HepG2 (cell line): ENCODE data around the gene ZNF189. TPM values are rescaled to one million over a fixed set of nuclear protein-coding genes. Genes with fewer than 3 reads are reported as not detected.

Source experiments
- CSRNP1 ChIP-seq: sonication (generic); formaldehyde crosslinking; IDR thresholded peaks from 2 replicates; pipeline ENCODE4 v1.8.1; 2023; ENCODE audit warnings: mild to moderate bottlenecking, missing genetic modification reagents
- ESRRA ChIP-seq: sonication (generic); formaldehyde crosslinking; IDR thresholded peaks from 2 replicates; pipeline ENCODE4 v1.5.1; 2020; ENCODE audit warnings: mild to moderate bottlenecking, low read depth, missing genetic modification reagents
- FOSL1 ChIP-seq: sonication (generic); formaldehyde crosslinking; IDR thresholded peaks from 2 replicates; pipeline ENCODE4 v1.9.0; 2021; ENCODE audit warnings: missing genetic modification reagents, borderline replicate concordance
- GZF1 ChIP-seq: sonication (generic); formaldehyde crosslinking; IDR thresholded peaks from 2 replicates; pipeline ENCODE4 v1.5.1; 2020; ENCODE audit warnings: mild to moderate bottlenecking, missing genetic modification reagents
- HOXA3 ChIP-seq: sonication (generic); formaldehyde crosslinking; IDR thresholded peaks from 2 replicates; pipeline ENCODE4 v1.5.0; 2020; ENCODE audit warnings: missing genetic modification reagents
- HOXA9 ChIP-seq: sonication (generic); formaldehyde crosslinking; IDR thresholded peaks from 2 replicates; pipeline ENCODE4 v1.8.1; 2022; ENCODE audit warnings: missing genetic modification reagents, mild to moderate bottlenecking, moderate library complexity, borderline replicate concordance
- HOXD1 ChIP-seq: sonication (generic); formaldehyde crosslinking; IDR thresholded peaks from 2 replicates; pipeline ENCODE4 v1.5.0; 2020; ENCODE audit warnings: missing genetic modification reagents
- MED1 ChIP-seq: sonication (generic); formaldehyde crosslinking; IDR thresholded peaks from 2 replicates; pipeline ENCODE4 v1.4.0; 2020; ENCODE audit warnings: missing genetic modification reagents
- MTF1 ChIP-seq: sonication (generic); formaldehyde crosslinking; IDR thresholded peaks from 2 replicates; pipeline ENCODE4 v1.5.0; 2020; ENCODE audit warnings: missing genetic modification reagents
- PHF8 ChIP-seq: sonication (generic); formaldehyde crosslinking; IDR thresholded peaks from 2 replicates; pipeline ENCODE4 v1.5.0; 2020; ENCODE audit warnings: missing genetic modification reagents
- POGZ ChIP-seq: sonication (generic); formaldehyde crosslinking; IDR thresholded peaks from 2 replicates; pipeline ENCODE4 v1.4.0; 2020; ENCODE audit warnings: mild to moderate bottlenecking, missing genetic modification reagents
- POLR2G ChIP-seq: fragments of 200-400 bp; formaldehyde crosslinking; IDR thresholded peaks from 2 replicates; pipeline ENCODE4 v1.6.1; 2018; ENCODE audit warnings: mild to moderate bottlenecking, low read depth, low read length, moderate library complexity
- RBFOX2 ChIP-seq: fragments of 200-400 bp; formaldehyde crosslinking; IDR thresholded peaks from 2 replicates; pipeline ENCODE4 v1.6.1; 2017; ENCODE audit warnings: low read depth, mild to moderate bottlenecking, low read length
- SMC3 ChIP-seq: IDR thresholded peaks from 2 replicates; pipeline ENCODE4 v1.6.1; 2011; ENCODE audit warnings: low read length, improper control_type of control experiment
- TCF7 ChIP-seq: sonication (generic); IDR thresholded peaks from 2 replicates; pipeline ENCODE4 v1.6.1; 2016; ENCODE audit warnings: antibody characterized with exemption, low read depth
- TEF ChIP-seq: sonication (generic); formaldehyde crosslinking; IDR thresholded peaks from 2 replicates; pipeline ENCODE4 v1.5.0; 2020; ENCODE audit warnings: missing genetic modification reagents
- ZBTB38 ChIP-seq: sonication (generic); formaldehyde crosslinking; IDR thresholded peaks from 2 replicates; pipeline ENCODE4 v1.5.1; 2020; ENCODE audit warnings: mild to moderate bottlenecking, missing genetic modification reagents
- ZFP36L1 ChIP-seq: sonication (generic); formaldehyde crosslinking; IDR thresholded peaks from 2 replicates; pipeline ENCODE4 v1.8.0; 2022; ENCODE audit warnings: mild to moderate bottlenecking, missing genetic modification reagents, moderate library complexity
- ZMYM3 ChIP-seq: sonication (generic); formaldehyde crosslinking; IDR thresholded peaks from 2 replicates; pipeline ENCODE4 v1.5.1; 2020; ENCODE audit warnings: mild to moderate bottlenecking, missing genetic modification reagents
- ZNF180 ChIP-seq: sonication (generic); formaldehyde crosslinking; IDR thresholded peaks from 2 replicates; pipeline ENCODE4 v1.4.0; 2020; ENCODE audit warnings: low read depth, missing genetic modification reagents, borderline replicate concordance
- ZNF549 ChIP-seq: sonication (generic); formaldehyde crosslinking; IDR thresholded peaks from 2 replicates; pipeline ENCODE4 v1.5.0; 2020; ENCODE audit warnings: missing genetic modification reagents
- ZNF552 ChIP-seq: sonication (generic); formaldehyde crosslinking; IDR thresholded peaks from 2 replicates; pipeline ENCODE4 v1.9.0; 2022; ENCODE audit warnings: missing genetic modification reagents, mild to moderate bottlenecking, borderline replicate concordance
- ZNF841 ChIP-seq: sonication (generic); formaldehyde crosslinking; IDR thresholded peaks from 2 replicates; pipeline ENCODE4 v1.8.1; 2023; ENCODE audit warnings: missing genetic modification reagents, borderline replicate concordance
- ZSCAN12 ChIP-seq: sonication (generic); formaldehyde crosslinking; IDR thresholded peaks from 2 replicates; pipeline ENCODE4 v1.9.0; 2021; ENCODE audit warnings: mild to moderate bottlenecking, missing genetic modification reagents
- ZSCAN9 ChIP-seq: IDR thresholded peaks from 2 replicates; pipeline ENCODE4 v1.6.1; 2016; ENCODE audit warnings: borderline replicate concordance
- polyA plus RNA-seq, 8 experiments: library from polyadenylated mRNA; depleted of rRNA in 3 of 8; stranded (reverse) in 7 of 8; unstranded in 1 of 8; fragments of >200 nt; fragmentation: Illumina TruSeq in 4 of 8; extraction: Trizol in 4 of 8; gene quantifications; 2 replicates each; pipeline versions ENCODE4 v1.2.1 to v1.2.3, GENCODE V29; 2011 to 2016; ENCODE audit warnings: low read depth in 4 of 8, missing spikeins in 1 of 8, mixed read lengths in 1 of 8; ENCODE audit not compliant: insufficient read depth in 1 of 8
- total RNA-seq, 5 experiments: library from RNA; depleted of rRNA; stranded (reverse); fragments of >200 nt; fragmentation: Illumina TruSeq; extraction: Trizol; gene quantifications; 2 replicates each; pipeline ENCODE4 v1.2.3, GENCODE V29; 2016; ENCODE audit warnings: low read depth in 1 of 5
- TF ChIP-seq, protein P1 (sequence below): sonication (generic); formaldehyde crosslinking; IDR thresholded peaks from 2 replicates; pipeline ENCODE4 v1.4.0; 2020; ENCODE audit warnings: missing genetic modification reagents, borderline replicate concordance
- TF ChIP-seq, protein P2 (sequence below): sonication (generic); formaldehyde crosslinking; IDR thresholded peaks from 2 replicates; pipeline ENCODE4 v1.8.0; 2023; ENCODE audit warnings: mild to moderate bottlenecking, missing genetic modification reagents

ZNF189 gene
- total and polyA plus RNA-seq, 2 of the 13 experiments (the other 11 are each of a cell fraction or from before 2014, with no cell fraction given): 8.4 to 50.0 TPM

GRCh38 chr9:101352892-101353463 is 45.7 kb upstream of the ZNF189 start (continued):
- TF ChIP-seq TEF (CRISPR knock-in tag): no peak
- peak; percentile 40; the same call in 1 of the 2 replicates for TF ChIP-seq POGZ (CRISPR knock-in tag)
- TF ChIP-seq ZNF552: no peak
- no peak for TF ChIP-seq HOXD1 (CRISPR knock-in tag)
- no peak for TF ChIP-seq ZNF841 (CRISPR knock-in tag)
- no peak for TF ChIP-seq GZF1 (CRISPR knock-in tag)
- TF ChIP-seq ZSCAN12 (CRISPR knock-in tag): 0 out of 2 replicates have a peak, but pooled peaks have one; percentile 40
- TF ChIP-seq PHF8 (CRISPR knock-in tag): no peak
- no peak for TF ChIP-seq HOXA9 (CRISPR knock-in tag)
- peak; percentile 55; the same call in 1 of the 2 replicates for TF ChIP-seq MTF1
- 0 out of 2 replicates have a peak, but pooled peaks have one; percentile 16 for TF ChIP-seq MED1 (CRISPR knock-in tag)
- TF ChIP-seq, protein P1, sequence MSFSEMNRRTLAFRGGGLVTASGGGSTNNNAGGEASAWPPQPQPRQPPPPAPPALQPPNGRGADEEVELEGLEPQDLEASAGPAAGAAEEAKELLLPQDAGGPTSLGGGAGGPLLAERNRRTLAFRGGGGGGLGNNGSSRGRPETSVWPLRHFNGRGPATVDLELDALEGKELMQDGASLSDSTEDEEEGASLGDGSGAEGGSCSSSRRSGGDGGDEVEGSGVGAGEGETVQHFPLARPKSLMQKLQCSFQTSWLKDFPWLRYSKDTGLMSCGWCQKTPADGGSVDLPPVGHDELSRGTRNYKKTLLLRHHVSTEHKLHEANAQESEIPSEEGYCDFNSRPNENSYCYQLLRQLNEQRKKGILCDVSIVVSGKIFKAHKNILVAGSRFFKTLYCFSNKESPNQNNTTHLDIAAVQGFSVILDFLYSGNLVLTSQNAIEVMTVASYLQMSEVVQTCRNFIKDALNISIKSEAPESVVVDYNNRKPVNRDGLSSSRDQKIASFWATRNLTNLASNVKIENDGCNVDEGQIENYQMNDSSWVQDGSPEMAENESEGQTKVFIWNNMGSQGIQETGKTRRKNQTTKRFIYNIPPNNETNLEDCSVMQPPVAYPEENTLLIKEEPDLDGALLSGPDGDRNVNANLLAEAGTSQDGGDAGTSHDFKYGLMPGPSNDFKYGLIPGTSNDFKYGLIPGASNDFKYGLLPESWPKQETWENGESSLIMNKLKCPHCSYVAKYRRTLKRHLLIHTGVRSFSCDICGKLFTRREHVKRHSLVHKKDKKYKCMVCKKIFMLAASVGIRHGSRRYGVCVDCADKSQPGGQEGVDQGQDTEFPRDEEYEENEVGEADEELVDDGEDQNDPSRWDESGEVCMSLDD (CRISPR knock-in tag): 0 out of 2 replicates have a peak, but pooled peaks have one; percentile 40
- 0 out of 2 replicates have a peak, but pooled peaks have one; percentile 13 for TF ChIP-seq FOSL1 (CRISPR knock-in tag)
- peak; percentile 77 for TF ChIP-seq ZBTB38 (CRISPR knock-in tag)
- no peak for TF ChIP-seq ZNF549 (CRISPR knock-in tag)
- 0 out of 2 replicates have a peak, but pooled peaks have one; percentile 33 for TF ChIP-seq ZFP36L1 (CRISPR knock-in tag)
- no peak for TF ChIP-seq ZMYM3
- no peak for TF ChIP-seq SMC3
- TF ChIP-seq POLR2G: no peak
- TF ChIP-seq, protein P2, sequence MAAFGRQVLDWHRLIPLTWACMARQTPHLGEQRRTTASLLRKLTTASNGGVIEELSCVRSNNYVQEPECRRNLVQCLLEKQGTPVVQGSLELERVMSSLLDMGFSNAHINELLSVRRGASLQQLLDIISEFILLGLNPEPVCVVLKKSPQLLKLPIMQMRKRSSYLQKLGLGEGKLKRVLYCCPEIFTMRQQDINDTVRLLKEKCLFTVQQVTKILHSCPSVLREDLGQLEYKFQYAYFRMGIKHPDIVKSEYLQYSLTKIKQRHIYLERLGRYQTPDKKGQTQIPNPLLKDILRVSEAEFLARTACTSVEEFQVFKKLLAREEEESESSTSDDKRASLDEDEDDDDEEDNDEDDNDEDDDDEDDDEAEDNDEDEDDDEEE (CRISPR knock-in tag): 0 out of 2 replicates have a peak, but pooled peaks have one; percentile 71
- TF ChIP-seq RBFOX2: no peak
- no peak for TF ChIP-seq ZNF180 (CRISPR knock-in tag)
- TF ChIP-seq TCF7: no peak
- no peak for TF ChIP-seq HOXA3 (CRISPR knock-in tag)
- no peak for TF ChIP-seq CSRNP1 (CRISPR knock-in tag)
- no peak for TF ChIP-seq ZSCAN9 (CRISPR knock-in tag)
- no peak for TF ChIP-seq ESRRA
